HepG2 (cell line): ENCODE data around the gene IL1R1. TPM values are rescaled to one million over a fixed set of nuclear protein-coding genes. Genes with fewer than 3 reads are reported as not detected.

Experiments used
- ATAD3A ChIP-seq: sonication (generic); formaldehyde crosslinking; IDR thresholded peaks from 2 replicates; pipeline ENCODE4 v1.4.0; 2020; ENCODE audit warnings: missing genetic modification reagents
- CREM ChIP-seq, 2 experiments: sonication (generic) in 1 of 2; formaldehyde crosslinking in 1 of 2; IDR thresholded peaks; 2 replicates each; pipeline versions ENCODE4 v1.4.0 to v1.6.1; 2016 to 2020; ENCODE audit warnings: antibody characterized with exemption in 1 of 2, mild to moderate bottlenecking in 1 of 2, missing genetic modification reagents in 1 of 2
- HDAC6 ChIP-seq: fragments of 200-600 bp; sonication (generic); IDR thresholded peaks from 2 replicates; pipeline ENCODE4 v1.7.0; 2017; ENCODE audit warnings: mild to moderate bottlenecking, antibody characterized with exemption, low read length, low read depth
- HIVEP1 ChIP-seq: sonication (generic); formaldehyde crosslinking; IDR thresholded peaks from 2 replicates; pipeline ENCODE4 v1.4.0; 2020; ENCODE audit warnings: mild to moderate bottlenecking, missing genetic modification reagents
- HOXA7 ChIP-seq: sonication (generic); formaldehyde crosslinking; IDR thresholded peaks from 2 replicates; pipeline ENCODE4 v1.8.1; 2022; ENCODE audit warnings: mild to moderate bottlenecking, missing genetic modification reagents, moderate library complexity
- KLF16 ChIP-seq, 2 experiments: sonication (generic) in 1 of 2; formaldehyde crosslinking in 1 of 2; IDR thresholded peaks; 2 replicates each; pipeline versions ENCODE4 v1.6.1 to v1.8.0; 2016 to 2023; ENCODE audit warnings: missing genetic modification reagents in 2 of 2, missing compliant biosample characterization in 1 of 2
- MTF2 ChIP-seq: sonication (generic); formaldehyde crosslinking; IDR thresholded peaks from 2 replicates; pipeline ENCODE4 v1.5.0; 2020; ENCODE audit warnings: missing genetic modification reagents, borderline replicate concordance
- PCBP1 ChIP-seq: fragments of 200-400 bp; formaldehyde crosslinking; IDR thresholded peaks from 2 replicates; pipeline ENCODE4 v1.6.1; 2017; ENCODE audit warnings: mild to moderate bottlenecking, low read depth, low read length, borderline replicate concordance
- PHF8 ChIP-seq: sonication (generic); formaldehyde crosslinking; IDR thresholded peaks from 2 replicates; pipeline ENCODE4 v1.5.0; 2020; ENCODE audit warnings: missing genetic modification reagents
- PTBP1 ChIP-seq: fragments of 200-400 bp; formaldehyde crosslinking; IDR thresholded peaks from 2 replicates; pipeline ENCODE4 v1.6.1; 2018; ENCODE audit warnings: low read length, low read depth; ENCODE audit not compliant: poor library complexity, severe bottlenecking
- RAD51 ChIP-seq: fragments of 450-650 bp; IDR thresholded peaks from 2 replicates; pipeline ENCODE4 v1.6.1; 2016; ENCODE audit warnings: borderline replicate concordance
- SATB2 ChIP-seq: sonication (generic); formaldehyde crosslinking; IDR thresholded peaks from 2 replicates; pipeline ENCODE4 v1.5.0; 2020; ENCODE audit warnings: missing genetic modification reagents
- SMARCC2 ChIP-seq: fragments of 450-650 bp; IDR thresholded peaks from 2 replicates; pipeline ENCODE4 v1.6.1; 2017; ENCODE audit warnings: antibody characterized with exemption, mild to moderate bottlenecking
- SP2 ChIP-seq: sonication (generic); formaldehyde crosslinking; IDR thresholded peaks from 2 replicates; pipeline ENCODE4 v1.5.1; 2020; ENCODE audit warnings: mild to moderate bottlenecking, missing genetic modification reagents
- ZC3H13 ChIP-seq: sonication (generic); formaldehyde crosslinking; IDR thresholded peaks from 2 replicates; pipeline ENCODE4 v1.8.1; 2023; ENCODE audit warnings: mild to moderate bottlenecking, missing genetic modification reagents, moderate library complexity
- ZFP36L2 ChIP-seq: sonication (generic); formaldehyde crosslinking; IDR thresholded peaks from 2 replicates; pipeline ENCODE4 v1.4.0; 2020; ENCODE audit warnings: missing genetic modification reagents
- ZMAT5 ChIP-seq: sonication (generic); formaldehyde crosslinking; IDR thresholded peaks from 2 replicates; pipeline ENCODE4 v1.5.0; 2020; ENCODE audit warnings: mild to moderate bottlenecking, low read depth, missing genetic modification reagents, borderline replicate concordance
- ZNF414 ChIP-seq: sonication (generic); formaldehyde crosslinking; IDR thresholded peaks from 2 replicates; pipeline ENCODE4 v1.5.0; 2020; ENCODE audit warnings: missing genetic modification reagents
- ZNF510 ChIP-seq: sonication (generic); formaldehyde crosslinking; IDR thresholded peaks from 2 replicates; pipeline ENCODE4 v1.4.0; 2020; ENCODE audit warnings: low read depth, mild to moderate bottlenecking, missing genetic modification reagents
- ZNF850 ChIP-seq: sonication (generic); formaldehyde crosslinking; conservative IDR thresholded peaks from 2 replicates; pipeline ENCODE4 v1.9.0; 2021; ENCODE audit warnings: mild to moderate bottlenecking, missing genetic modification reagents
- polyA plus RNA-seq, 8 experiments: library from polyadenylated mRNA; depleted of rRNA in 3 of 8; stranded (reverse) in 7 of 8; unstranded in 1 of 8; fragments of >200 nt; fragmentation: Illumina TruSeq in 4 of 8; extraction: Trizol in 4 of 8; gene quantifications; 2 replicates each; pipeline versions ENCODE4 v1.2.1 to v1.2.3, GENCODE V29; 2011 to 2016; ENCODE audit warnings: low read depth in 4 of 8, missing spikeins in 1 of 8, mixed read lengths in 1 of 8; ENCODE audit not compliant: insufficient read depth in 1 of 8
- total RNA-seq, 5 experiments: library from RNA; depleted of rRNA; stranded (reverse); fragments of >200 nt; fragmentation: Illumina TruSeq; extraction: Trizol; gene quantifications; 2 replicates each; pipeline ENCODE4 v1.2.3, GENCODE V29; 2016; ENCODE audit warnings: low read depth in 1 of 5
- TF ChIP-seq, protein P1 (sequence below): sonication (generic); formaldehyde crosslinking; IDR thresholded peaks from 2 replicates; pipeline ENCODE4 v1.5.1; 2020; ENCODE audit warnings: missing genetic modification reagents, mild to moderate bottlenecking, borderline replicate concordance
- TF ChIP-seq, protein P2 (sequence below): sonication (generic); formaldehyde crosslinking; IDR thresholded peaks from 2 replicates; pipeline ENCODE4 v1.8.0; 2022; ENCODE audit warnings: missing genetic modification reagents, mild to moderate bottlenecking, moderate library complexity, borderline replicate concordance
- TF ChIP-seq, protein P3 (sequence below): sonication (generic); formaldehyde crosslinking; IDR thresholded peaks from 2 replicates; pipeline ENCODE4 v1.4.0; 2020; ENCODE audit warnings: missing genetic modification reagents, mild to moderate bottlenecking, borderline replicate concordance

The IL1R1 gene
- total and polyA plus RNA-seq, 2 of the 13 experiments (the other 11 are each of a cell fraction or from before 2014, with no cell fraction given): 38.0 to 93.1 TPM

DNA sequence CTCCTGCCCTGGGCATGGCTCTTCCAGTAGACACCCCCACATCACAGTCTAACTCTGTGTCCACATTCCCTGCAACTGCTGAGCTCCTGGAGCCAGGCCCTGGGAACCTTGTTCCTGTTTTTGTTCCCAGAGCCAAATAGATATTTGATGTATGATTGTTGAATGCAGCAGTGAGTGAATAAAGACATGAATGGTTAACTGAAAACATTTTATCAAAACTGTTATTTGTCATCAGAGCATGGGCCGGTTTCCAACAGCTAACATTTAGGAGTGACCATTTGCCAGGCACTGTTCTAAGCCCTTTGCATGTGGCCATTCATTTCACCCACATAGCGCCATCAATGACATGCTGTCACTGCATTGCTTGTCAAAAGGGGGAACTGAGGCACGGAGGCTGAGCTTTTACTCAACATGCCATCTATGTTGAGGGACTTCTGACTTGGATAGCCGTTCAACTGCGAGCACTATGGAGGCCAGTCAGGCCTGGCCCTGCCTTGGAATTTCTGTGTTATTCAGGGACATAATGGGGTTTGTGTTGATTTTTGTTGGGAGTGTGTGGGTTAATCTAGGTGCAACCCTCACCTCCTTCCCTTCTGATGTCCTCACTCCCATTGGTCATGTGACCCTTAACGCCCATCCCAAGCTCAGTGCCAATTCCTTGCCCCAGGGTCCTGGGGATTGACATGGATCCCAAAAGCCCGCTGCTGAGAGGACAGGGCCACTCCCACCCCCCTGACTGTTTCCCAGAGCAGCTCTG lies 12.6 kb downstream of the IL1R1 start (continued):
- TF ChIP-seq ZMAT5 (CRISPR knock-in tag): no peak
- TF ChIP-seq PCBP1: no peak
- TF ChIP-seq ZNF414 (CRISPR knock-in tag): peak; percentile 42; the same call in 1 of the 2 replicates
- TF ChIP-seq ZC3H13 (CRISPR knock-in tag): no peak
- TF ChIP-seq, protein P1, sequence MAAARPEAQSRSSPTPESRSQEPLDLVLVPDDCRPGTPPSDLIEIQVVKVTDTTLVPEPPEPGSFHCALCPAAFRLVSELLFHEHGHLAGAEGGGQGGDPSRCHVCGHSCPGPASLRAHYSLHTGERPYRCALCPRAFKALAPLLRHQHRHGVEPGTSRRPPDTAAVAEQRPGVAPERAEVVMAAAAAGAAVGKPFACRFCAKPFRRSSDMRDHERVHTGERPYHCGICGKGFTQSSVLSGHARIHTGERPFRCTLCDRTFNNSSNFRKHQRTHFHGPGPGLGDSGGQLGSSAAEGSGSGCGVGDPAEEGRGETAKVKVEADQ: no peak
- TF ChIP-seq SATB2: no peak
- TF ChIP-seq, protein P2, sequence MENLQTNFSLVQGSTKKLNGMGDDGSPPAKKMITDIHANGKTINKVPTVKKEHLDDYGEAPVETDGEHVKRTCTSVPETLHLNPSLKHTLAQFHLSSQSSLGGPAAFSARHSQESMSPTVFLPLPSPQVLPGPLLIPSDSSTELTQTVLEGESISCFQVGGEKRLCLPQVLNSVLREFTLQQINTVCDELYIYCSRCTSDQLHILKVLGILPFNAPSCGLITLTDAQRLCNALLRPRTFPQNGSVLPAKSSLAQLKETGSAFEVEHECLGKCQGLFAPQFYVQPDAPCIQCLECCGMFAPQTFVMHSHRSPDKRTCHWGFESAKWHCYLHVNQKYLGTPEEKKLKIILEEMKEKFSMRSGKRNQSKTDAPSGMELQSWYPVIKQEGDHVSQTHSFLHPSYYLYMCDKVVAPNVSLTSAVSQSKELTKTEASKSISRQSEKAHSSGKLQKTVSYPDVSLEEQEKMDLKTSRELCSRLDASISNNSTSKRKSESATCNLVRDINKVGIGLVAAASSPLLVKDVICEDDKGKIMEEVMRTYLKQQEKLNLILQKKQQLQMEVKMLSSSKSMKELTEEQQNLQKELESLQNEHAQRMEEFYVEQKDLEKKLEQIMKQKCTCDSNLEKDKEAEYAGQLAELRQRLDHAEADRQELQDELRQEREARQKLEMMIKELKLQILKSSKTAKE: no peak
- TF ChIP-seq ZNF850 (CRISPR knock-in tag): no peak
- no peak for TF ChIP-seq HOXA7 (CRISPR knock-in tag)
- no peak for TF ChIP-seq HIVEP1 (CRISPR knock-in tag)
- no peak for TF ChIP-seq PHF8 (CRISPR knock-in tag)
- no peak for TF ChIP-seq CREM (IDR thresholded peaks at IDR 0.05)
- TF ChIP-seq CREM (CRISPR knock-in tag; IDR thresholded peaks at IDR 0.05): no peak
- TF ChIP-seq MTF2 (CRISPR knock-in tag): no peak
- no peak for TF ChIP-seq SMARCC2
- no peak for TF ChIP-seq KLF16 (CRISPR knock-in tag; IDR thresholded peaks at IDR 0.05)
- TF ChIP-seq, protein P3, sequence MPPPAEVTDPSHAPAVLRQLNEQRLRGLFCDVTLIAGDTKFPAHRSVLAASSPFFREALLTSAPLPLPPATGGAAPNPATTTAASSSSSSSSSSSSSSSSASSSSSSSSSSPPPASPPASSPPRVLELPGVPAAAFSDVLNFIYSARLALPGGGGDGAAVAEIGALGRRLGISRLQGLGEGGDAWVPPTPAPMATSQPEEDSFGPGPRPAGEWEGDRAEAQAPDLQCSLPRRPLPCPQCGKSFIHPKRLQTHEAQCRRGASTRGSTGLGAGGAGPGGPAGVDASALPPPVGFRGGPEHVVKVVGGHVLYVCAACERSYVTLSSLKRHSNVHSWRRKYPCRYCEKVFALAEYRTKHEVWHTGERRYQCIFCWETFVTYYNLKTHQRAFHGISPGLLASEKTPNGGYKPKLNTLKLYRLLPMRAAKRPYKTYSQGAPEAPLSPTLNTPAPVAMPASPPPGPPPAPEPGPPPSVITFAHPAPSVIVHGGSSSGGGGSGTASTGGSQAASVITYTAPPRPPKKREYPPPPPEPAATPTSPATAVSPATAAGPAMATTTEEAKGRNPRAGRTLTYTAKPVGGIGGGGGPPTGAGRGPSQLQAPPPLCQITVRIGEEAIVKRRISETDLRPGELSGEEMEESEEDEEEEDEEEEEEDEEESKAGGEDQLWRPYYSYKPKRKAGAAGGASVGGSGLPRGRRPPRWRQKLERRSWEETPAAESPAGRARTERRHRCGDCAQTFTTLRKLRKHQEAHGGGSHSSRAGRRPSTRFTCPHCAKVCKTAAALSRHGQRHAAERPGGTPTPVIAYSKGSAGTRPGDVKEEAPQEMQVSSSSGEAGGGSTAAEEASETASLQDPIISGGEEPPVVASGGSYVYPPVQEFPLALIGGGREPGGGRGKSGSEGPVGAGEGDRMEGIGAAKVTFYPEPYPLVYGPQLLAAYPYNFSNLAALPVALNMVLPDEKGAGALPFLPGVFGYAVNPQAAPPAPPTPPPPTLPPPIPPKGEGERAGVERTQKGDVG (CRISPR knock-in tag): peak; percentile 13; the same call in 1 of the 2 replicates
- TF ChIP-seq ATAD3A (CRISPR knock-in tag): no peak
- TF ChIP-seq SP2: no peak
- no peak for TF ChIP-seq HDAC6
- no peak for TF ChIP-seq ZNF510
- no peak for TF ChIP-seq ZFP36L2
- TF ChIP-seq RAD51: no peak
- TF ChIP-seq PTBP1: no peak
